ENCODE results near the gene PPP1R9A.

DNA sequence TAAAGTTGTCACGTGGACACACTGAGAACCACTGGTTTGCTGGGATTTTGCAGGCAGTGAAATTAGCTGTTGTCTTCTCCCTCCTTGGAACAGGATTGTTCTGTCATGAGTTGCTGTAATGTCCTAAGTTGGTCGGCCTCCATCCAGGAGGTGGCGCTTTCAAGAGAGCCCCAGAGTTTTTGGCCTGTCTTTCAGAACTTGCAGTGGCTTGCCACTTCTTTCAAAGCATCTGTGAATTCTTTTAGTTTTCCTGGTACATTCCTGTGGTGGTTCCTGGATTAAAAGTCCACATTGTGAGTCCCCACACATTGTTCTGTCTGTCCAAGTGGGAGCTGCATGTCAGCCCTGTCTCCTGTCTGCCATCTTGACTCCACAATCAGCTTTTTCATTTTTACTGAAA, 283.1 kb downstream of the PPP1R9A start:
- TF ChIP-seq CTCF (conservative IDR thresholded peaks at IDR 0.05; ENCODE audit: low read depth, low read length) (peak; percentile 55; the same call in 1 of the 2 replicates), EZH2 (IDR thresholded peaks at IDR 0.05; ENCODE audit: low read length, unreplicated experiment) (no peak)

Data from PC-3 (cell line).